ENCODE data around the gene CBY1.

The CBY1 gene

GRCh38 chr22:38649841-38650522 is 6.5 kb upstream of the CBY1 start:
- FAIRE-seq (no peak), DNase-seq (ENCODE audit: low spot score) (no peak)

- DNase-seq (ENCODE audit: low spot score) (no peak), FAIRE-seq (no peak)
These were observed 3.6 kb upstream of the CBY1 start for GRCh38 chr22:38652859-38653258.

- FAIRE-seq (no peak), DNase-seq (ENCODE audit: low spot score) (no peak)
These were observed 2.7 kb upstream of the CBY1 start for GRCh38 chr22:38653741-38654140.

- FAIRE-seq (no peak), DNase-seq (ENCODE audit: low spot score) (peak; percentile 47)
These were observed 751 bp upstream of the CBY1 start for GRCh38 chr22:38655519-38656255.

- FAIRE-seq (peak; percentile 67), DNase-seq (ENCODE audit: low spot score) (no peak)
These were observed 839 bp downstream of the CBY1 start for GRCh38 chr22:38657045-38657909.

- no peak for FAIRE-seq
- no peak for DNase-seq (ENCODE audit: low spot score)
These were observed 18.4 kb downstream of the CBY1 start for GRCh38 chr22:38674888-38675287.

- DNase-seq (ENCODE audit: low spot score) (no peak), FAIRE-seq (no peak)
These were observed 19.4 kb downstream of the CBY1 start for GRCh38 chr22:38675833-38676232.

GRCh38 chr22:38681582-38682335 is 25.3 kb downstream of the CBY1 start, which contains the start of gene TOMM22:
Gene TOMM22, plus strand, starts transcription at chr22:38681957. Its CDS starts 22 bp downstream, at chr22:38681979.
- peak; percentile 98 for DNase-seq (ENCODE audit: low spot score)
- FAIRE-seq = peak; percentile 98

GRCh38 chr22:38684895-38685294 is 28.5 kb downstream of the CBY1 start:
- FAIRE-seq (no peak), DNase-seq (ENCODE audit: low spot score) (no peak)

- DNase-seq (ENCODE audit: low spot score) (no peak), FAIRE-seq (no peak)
These were observed 29.3 kb downstream of the CBY1 start for GRCh38 chr22:38685761-38686160.

GRCh38 chr22:38689651-38690050 is 33.2 kb downstream of the CBY1 start:
- DNase-seq (ENCODE audit: low spot score) = no peak
- FAIRE-seq = no peak

GRCh38 chr22:38694049-38694448 is 37.6 kb downstream of the CBY1 start:
- FAIRE-seq = peak; percentile 37

GRCh38 chr22:38694940-38695339 is 38.5 kb downstream of the CBY1 start:
- FAIRE-seq (no peak), DNase-seq (ENCODE audit: low spot score) (no peak)

More at GRCh38 chr22:38694049-38694448, 37.6 kb downstream of the CBY1 start:
- DNase-seq (ENCODE audit: low spot score) = no peak

- peak; percentile 32 for FAIRE-seq
- peak; percentile 61 for DNase-seq (ENCODE audit: low spot score)
These were observed 40.4 kb downstream of the CBY1 start for GRCh38 chr22:38696606-38697424.

- no peak for FAIRE-seq
- no peak for DNase-seq (ENCODE audit: low spot score)
These were observed 41.1 kb downstream of the CBY1 start for GRCh38 chr22:38697425-38698089.

- DNase-seq (ENCODE audit: low spot score) (no peak), FAIRE-seq (no peak)
These were observed 42.1 kb downstream of the CBY1 start for GRCh38 chr22:38698407-38699094.

GRCh38 chr22:38699143-38699542 is 42.7 kb downstream of the CBY1 start:
- DNase-seq (ENCODE audit: low spot score) = no peak
- FAIRE-seq = no peak

GRCh38 chr22:38699784-38700183 is 43.3 kb downstream of the CBY1 start:
- DNase-seq (ENCODE audit: low spot score) (no peak), FAIRE-seq (no peak)

- DNase-seq (ENCODE audit: low spot score) (peak; percentile 80), FAIRE-seq (no peak)
These were observed 43.9 kb downstream of the CBY1 start for GRCh38 chr22:38700270-38700788.
